Transverse colon (tissue), 3 donors: Measurements from ENCODE around the gene RBM19.

Experiments used
- EP300 ChIP-seq: sonication (generic); formaldehyde crosslinking; IDR thresholded peaks from one replicate; pipeline ENCODE4 v1.6.1; 2017; ENCODE audit warnings: antibody characterized with exemption, low read depth
- POLR2A ChIP-seq: fragments of 450-650 bp; IDR thresholded peaks from one replicate; pipeline ENCODE4 v1.6.1; 2016; ENCODE audit warnings: antibody characterized with exemption, mild to moderate bottlenecking, moderate library complexity
- TF ChIP-seq, protein P1 (sequence below), 5 experiments: fragments of 200-600 bp in 3 of 5; fragments of 450-650 bp in 2 of 5; sonication (generic) in 3 of 5; IDR thresholded peaks; 1 replicate in 2 of 5; 2 replicates in 3 of 5; pipeline ENCODE4 v1.5.1; 2016 to 2017; ENCODE audit warnings: antibody characterized with exemption in 5 of 5, inconsistent platforms in 3 of 5, mild to moderate bottlenecking in 2 of 5, moderate library complexity in 1 of 5

DNA sequence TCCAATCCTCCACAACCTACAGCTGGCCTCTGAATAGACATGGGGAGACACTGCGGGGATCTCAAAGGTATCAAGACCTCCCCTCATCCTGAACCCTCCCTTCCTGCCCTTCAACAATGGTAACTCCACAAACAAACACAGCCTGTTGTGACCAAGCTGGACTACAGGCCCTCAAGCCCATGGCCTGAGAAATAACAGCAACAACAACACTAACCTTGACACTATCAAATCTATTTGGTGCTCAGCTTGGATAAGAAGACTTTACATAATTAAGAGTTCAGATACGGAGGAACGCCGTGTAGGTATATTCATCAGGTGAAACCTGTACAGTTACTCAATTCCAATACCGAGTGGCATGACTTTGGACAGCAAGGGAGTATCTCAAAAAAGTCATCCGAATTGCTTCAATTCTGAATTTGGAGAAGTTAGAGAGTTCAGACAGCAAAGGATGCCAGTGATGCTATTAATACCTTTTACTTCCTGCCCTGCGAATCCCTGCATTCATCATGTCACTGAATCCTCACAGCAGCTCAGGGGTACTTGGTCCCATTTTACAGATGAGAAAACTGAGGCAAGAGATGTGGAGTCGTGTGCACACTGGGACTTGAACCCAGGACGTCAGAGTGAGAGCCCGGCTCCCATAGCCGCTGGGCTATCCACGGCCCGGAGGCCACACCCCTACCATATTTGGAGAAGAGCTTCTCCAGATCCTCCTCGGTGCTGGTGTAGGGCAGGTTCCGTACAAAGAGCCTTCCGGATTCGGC lies 17.8 kb downstream of the RBM19 start:
- TF ChIP-seq, protein P1, sequence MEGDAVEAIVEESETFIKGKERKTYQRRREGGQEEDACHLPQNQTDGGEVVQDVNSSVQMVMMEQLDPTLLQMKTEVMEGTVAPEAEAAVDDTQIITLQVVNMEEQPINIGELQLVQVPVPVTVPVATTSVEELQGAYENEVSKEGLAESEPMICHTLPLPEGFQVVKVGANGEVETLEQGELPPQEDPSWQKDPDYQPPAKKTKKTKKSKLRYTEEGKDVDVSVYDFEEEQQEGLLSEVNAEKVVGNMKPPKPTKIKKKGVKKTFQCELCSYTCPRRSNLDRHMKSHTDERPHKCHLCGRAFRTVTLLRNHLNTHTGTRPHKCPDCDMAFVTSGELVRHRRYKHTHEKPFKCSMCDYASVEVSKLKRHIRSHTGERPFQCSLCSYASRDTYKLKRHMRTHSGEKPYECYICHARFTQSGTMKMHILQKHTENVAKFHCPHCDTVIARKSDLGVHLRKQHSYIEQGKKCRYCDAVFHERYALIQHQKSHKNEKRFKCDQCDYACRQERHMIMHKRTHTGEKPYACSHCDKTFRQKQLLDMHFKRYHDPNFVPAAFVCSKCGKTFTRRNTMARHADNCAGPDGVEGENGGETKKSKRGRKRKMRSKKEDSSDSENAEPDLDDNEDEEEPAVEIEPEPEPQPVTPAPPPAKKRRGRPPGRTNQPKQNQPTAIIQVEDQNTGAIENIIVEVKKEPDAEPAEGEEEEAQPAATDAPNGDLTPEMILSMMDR (IDR thresholded peaks at IDR 0.05), result no peak
- TF ChIP-seq EP300 (no peak), POLR2A (no peak)
